ENCODE data around the gene TRIM63.
A peak's percentile ranks its signal among the peaks of the same experiment; 100 is the strongest.

TRIM63 gene

GRCh38 chr1:26027716-26028489 is 39.5 kb downstream of the TRIM63 start:
- ATAC-seq (ENCODE audit: low read depth), result peak; percentile 33; the same call in 1 of the 3 replicates
- Histone ChIP-seq H3K27ac (ENCODE audit: poor library complexity, severe bottlenecking) (no peak overlapping the region), H3K4me1 (ENCODE audit: insufficient read depth, poor library complexity, severe bottlenecking) (no peaks in the 10 kb centered on the region), H3K36me3 (ENCODE audit: low read depth) (no peaks in the 10 kb centered on the region), H3K4me3 (ENCODE audit: severe bottlenecking) (no peak overlapping the region), H3K27me3 (ENCODE audit: insufficient read depth, poor library complexity, severe bottlenecking) (no peaks in the 10 kb centered on the region), H3K9me3 (ENCODE audit: severe bottlenecking) (no peaks in the 10 kb centered on the region)
- no peak for TF ChIP-seq CTCF (IDR thresholded peaks at IDR 0.05; ENCODE audit: poor library complexity, severe bottlenecking)
- DNase-seq (ENCODE audit: low spot score), result no peak

GRCh38 chr1:26025517-26025916 is 41.9 kb downstream of the TRIM63 start:
- Histone ChIP-seq H3K27me3 (ENCODE audit: insufficient read depth, poor library complexity, severe bottlenecking) (no peaks in the 10 kb centered on the region), H3K36me3 (ENCODE audit: low read depth) (no peaks in the 10 kb centered on the region), H3K9me3 (ENCODE audit: severe bottlenecking) (no peaks in the 10 kb centered on the region), H3K4me1 (ENCODE audit: insufficient read depth, poor library complexity, severe bottlenecking) (no peaks in the 10 kb centered on the region), H3K27ac (ENCODE audit: poor library complexity, severe bottlenecking) (no peak overlapping the region), H3K4me3 (ENCODE audit: severe bottlenecking) (no peak overlapping the region)
- ATAC-seq (ENCODE audit: low read depth) (no peak), DNase-seq (ENCODE audit: low spot score) (no peak)
- TF ChIP-seq CTCF (IDR thresholded peaks at IDR 0.05; ENCODE audit: poor library complexity, severe bottlenecking), result no peak

GRCh38 chr1:26025060-26025459 is 42.4 kb downstream of the TRIM63 start:
- no peaks in the 10 kb centered on the region for H3K4me1 ChIP-seq (ENCODE audit: insufficient read depth, poor library complexity, severe bottlenecking)
- no peak overlapping the region for H3K4me3 ChIP-seq (ENCODE audit: severe bottlenecking)
- no peaks in the 10 kb centered on the region for H3K36me3 ChIP-seq (ENCODE audit: low read depth)
- H3K27me3 ChIP-seq (ENCODE audit: insufficient read depth, poor library complexity, severe bottlenecking), result no peaks in the 10 kb centered on the region
- no peak for DNase-seq (ENCODE audit: low spot score)
- H3K27ac ChIP-seq (ENCODE audit: poor library complexity, severe bottlenecking), result no peak overlapping the region
- TF ChIP-seq CTCF (IDR thresholded peaks at IDR 0.05; ENCODE audit: poor library complexity, severe bottlenecking), result no peak
- H3K9me3 ChIP-seq (ENCODE audit: severe bottlenecking), result no peaks in the 10 kb centered on the region
- no peak for ATAC-seq (ENCODE audit: low read depth)

GRCh38 chr1:26023826-26024225 is 43.6 kb downstream of the TRIM63 start:
- Histone ChIP-seq H3K27ac (ENCODE audit: poor library complexity, severe bottlenecking) (no peak overlapping the region), H3K36me3 (ENCODE audit: low read depth) (no peaks in the 10 kb centered on the region), H3K4me3 (ENCODE audit: severe bottlenecking) (no peak overlapping the region), H3K9me3 (ENCODE audit: severe bottlenecking) (no peaks in the 10 kb centered on the region), H3K27me3 (ENCODE audit: insufficient read depth, poor library complexity, severe bottlenecking) (no peaks in the 10 kb centered on the region), H3K4me1 (ENCODE audit: insufficient read depth, poor library complexity, severe bottlenecking) (peaks cover 5% of the 10 kb centered on the region)
- no peak for TF ChIP-seq CTCF (IDR thresholded peaks at IDR 0.05; ENCODE audit: poor library complexity, severe bottlenecking)
- ATAC-seq (ENCODE audit: low read depth) (no peak), DNase-seq (ENCODE audit: low spot score) (no peak)

GRCh38 chr1:26023009-26023408 is 44.4 kb downstream of the TRIM63 start:
- H3K36me3 ChIP-seq (ENCODE audit: low read depth), result no peaks in the 10 kb centered on the region
- no peak overlapping the region for H3K4me3 ChIP-seq (ENCODE audit: severe bottlenecking)
- no peak overlapping the region for H3K27ac ChIP-seq (ENCODE audit: poor library complexity, severe bottlenecking)
- peaks cover 5% of the 10 kb centered on the region for H3K4me1 ChIP-seq (ENCODE audit: insufficient read depth, poor library complexity, severe bottlenecking)
- no peak for TF ChIP-seq CTCF (IDR thresholded peaks at IDR 0.05; ENCODE audit: poor library complexity, severe bottlenecking)
- ATAC-seq (ENCODE audit: low read depth) (no peak), DNase-seq (ENCODE audit: low spot score) (no peak)
- H3K27me3 ChIP-seq (ENCODE audit: insufficient read depth, poor library complexity, severe bottlenecking), result no peaks in the 10 kb centered on the region
- H3K9me3 ChIP-seq (ENCODE audit: severe bottlenecking), result no peaks in the 10 kb centered on the region

Data from RWPE2 (cell line).